DLD1 (cell line): ENCODE measurements around the gene MRLN.
"Not testable (repeated sequence)": the region's sequence is repeated elsewhere in the genome, so short reads cannot be mapped to it uniquely, and the experiment has no call there.

Experiments
- in situ Hi-C: cut with HindIII; loops from 2 replicates; pipeline ENCODE4 v1.10.0; 2017; ENCODE audit warnings: low sequenced_read_pairs

The MRLN gene

GRCh38 chr10:59753267-59753666 is at the start of gene MRLN:
TSS of gene MRLN (minus strand) at chr10:59753455.
- in situ Hi-C loops, result no loop called here

GRCh38 chr10:59801171-59801570 is 47.9 kb upstream of the MRLN start:
- in situ Hi-C loops, result no loop called here

DNA sequence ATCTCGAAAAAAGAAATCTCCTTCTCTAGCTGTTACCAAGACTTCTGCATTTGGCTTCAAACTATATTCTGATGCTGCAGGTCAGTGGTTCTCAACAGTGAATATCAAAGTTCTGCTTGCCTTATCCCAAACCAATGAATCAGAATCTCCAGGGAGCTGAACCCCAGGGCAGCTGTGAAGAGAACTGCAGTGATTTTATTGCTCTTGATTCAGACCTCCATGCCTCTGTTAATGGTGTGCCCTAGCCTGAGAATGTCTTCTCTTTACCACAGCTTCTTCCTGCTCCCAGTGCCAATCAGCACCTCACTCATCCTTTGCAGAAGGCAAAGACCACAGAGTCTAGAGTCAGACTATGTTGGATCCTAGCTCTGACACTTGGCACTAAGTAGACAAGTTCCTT is 46.2 kb upstream of the MRLN start:
- in situ Hi-C loops, result no loop called here

DNA sequence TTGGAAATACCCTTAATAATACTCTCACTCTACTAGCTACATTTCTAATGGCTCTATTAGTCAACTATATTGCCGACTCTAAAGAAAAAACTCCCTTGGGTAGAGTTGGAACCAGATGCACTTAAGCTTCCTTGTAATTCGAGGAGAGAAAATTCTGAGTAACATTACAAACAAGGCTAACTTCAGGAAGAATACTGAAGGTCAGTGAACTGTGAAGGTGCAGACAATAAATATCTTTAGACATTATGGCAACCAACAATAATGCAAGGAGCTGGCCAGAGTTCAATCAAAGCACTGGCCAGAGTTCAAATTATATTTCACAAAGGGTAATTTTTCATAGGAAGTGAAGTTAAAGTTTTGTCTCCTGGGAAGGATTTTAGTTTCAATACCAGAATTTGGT is 40.7 kb upstream of the MRLN start:
- in situ Hi-C loops, result no loop called here

- in situ Hi-C loops, result no loop called here
These were observed 39.6 kb upstream of the MRLN start for GRCh38 chr10:59792812-59793211.

GRCh38 chr10:59791601-59792000 is 38.3 kb upstream of the MRLN start:
- in situ Hi-C loops, result no loop called here

DNA sequence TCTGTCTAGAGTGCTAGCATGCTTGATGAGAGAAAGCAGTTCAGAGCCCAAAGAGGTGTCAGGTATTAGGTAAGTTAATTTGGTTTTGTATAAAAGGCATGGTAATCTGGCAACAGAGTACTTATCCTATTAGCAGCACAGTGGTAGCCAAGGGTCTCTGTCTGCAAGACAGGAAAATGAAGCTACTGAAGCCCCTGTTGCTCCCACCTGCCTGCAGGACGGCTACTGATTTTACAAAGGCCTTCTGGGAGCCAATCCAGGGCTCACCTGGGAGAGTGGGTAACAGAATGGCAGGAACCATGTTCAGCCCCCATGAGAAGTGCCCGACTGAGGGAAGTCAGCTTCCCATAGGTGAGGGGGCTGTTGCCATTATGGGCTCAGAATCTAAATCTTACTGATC is 36.8 kb upstream of the MRLN start:
- in situ Hi-C loops, result not testable (repeated sequence)

- in situ Hi-C loops, result not testable (repeated sequence)
These were observed 35.7 kb upstream of the MRLN start for GRCh38 chr10:59788914-59789313.

- in situ Hi-C loops, result not testable (repeated sequence)
These were observed 33.8 kb upstream of the MRLN start for GRCh38 chr10:59787032-59787431.

GRCh38 chr10:59785476-59785875 is 32.2 kb upstream of the MRLN start:
- in situ Hi-C loops, result not testable (repeated sequence)

- in situ Hi-C loops, result no loop called here
These were observed 28.3 kb upstream of the MRLN start for GRCh38 chr10:59781511-59781910.

DNA sequence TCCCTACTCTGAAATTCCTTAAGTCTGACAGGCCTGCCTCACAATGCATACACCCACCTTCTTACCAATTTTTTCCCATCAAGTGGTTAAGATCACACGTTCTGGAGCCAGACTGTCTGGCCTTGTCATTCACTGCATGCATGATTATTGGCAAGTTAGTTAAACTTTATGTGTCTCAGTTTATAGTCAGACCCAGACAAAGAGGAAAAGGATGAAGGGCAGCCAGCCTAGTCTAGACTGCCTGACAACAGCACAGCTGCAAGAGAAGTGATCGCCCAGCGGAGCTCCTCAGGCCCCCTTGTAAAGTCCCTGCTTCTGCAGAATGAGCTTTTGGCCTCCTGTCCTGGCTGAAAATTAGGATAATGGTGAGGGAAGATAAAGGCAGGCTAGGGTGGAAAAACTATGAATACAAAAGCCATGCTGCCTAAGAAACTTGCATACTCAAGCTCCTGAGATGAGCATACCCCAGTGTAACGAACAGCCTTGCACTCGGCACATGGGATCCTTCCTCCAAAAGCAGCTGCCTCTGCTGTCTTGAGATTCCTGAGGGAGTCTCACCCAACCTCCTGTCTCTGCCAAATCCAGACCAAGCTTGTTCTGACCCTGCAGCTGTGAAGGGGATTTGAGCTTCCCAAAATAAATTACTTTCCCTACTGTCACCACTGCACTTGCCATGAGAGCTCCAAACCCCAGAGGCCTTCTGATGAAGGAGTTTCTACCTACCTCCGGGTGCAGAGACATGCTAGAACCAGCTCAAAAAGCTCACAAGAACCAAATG is 26.7 kb upstream of the MRLN start:
- in situ Hi-C loops, result no loop called here

- in situ Hi-C loops, result no loop called here
These were observed 21.2 kb upstream of the MRLN start for GRCh38 chr10:59774451-59774850.

- in situ Hi-C loops, result no loop called here
These were observed 19.8 kb upstream of the MRLN start for GRCh38 chr10:59773088-59773487.

DNA sequence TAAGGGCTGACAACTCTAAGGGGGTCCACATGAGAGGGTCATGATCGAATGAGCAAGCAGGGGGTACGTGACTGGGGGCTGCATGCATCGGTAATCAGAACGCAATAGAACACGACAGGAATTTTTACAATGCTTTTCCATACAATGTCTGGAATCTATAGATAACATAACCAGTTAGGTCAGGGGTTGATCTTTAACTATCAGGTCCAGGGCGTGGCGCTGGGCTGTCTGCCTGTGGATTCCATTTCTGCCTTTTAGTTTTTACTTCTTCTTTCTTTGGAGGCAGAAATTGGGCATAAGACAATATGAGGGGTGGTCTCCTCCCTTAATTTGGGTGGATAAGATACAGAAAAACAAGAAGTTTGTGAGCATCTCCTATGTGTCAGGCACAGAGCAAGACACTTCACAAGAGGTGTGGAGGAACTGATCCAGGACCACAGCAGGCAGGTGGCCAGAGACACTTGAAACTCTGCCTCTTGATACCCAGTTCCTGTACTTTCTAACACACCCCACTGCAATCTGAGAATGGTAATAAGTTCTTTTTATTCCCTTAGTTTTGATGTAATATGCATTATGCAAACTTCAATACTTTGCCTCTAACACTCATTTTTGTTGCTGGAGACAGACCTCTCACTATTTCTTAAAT is 18.0 kb upstream of the MRLN start:
- in situ Hi-C loops, result no loop called here

DNA sequence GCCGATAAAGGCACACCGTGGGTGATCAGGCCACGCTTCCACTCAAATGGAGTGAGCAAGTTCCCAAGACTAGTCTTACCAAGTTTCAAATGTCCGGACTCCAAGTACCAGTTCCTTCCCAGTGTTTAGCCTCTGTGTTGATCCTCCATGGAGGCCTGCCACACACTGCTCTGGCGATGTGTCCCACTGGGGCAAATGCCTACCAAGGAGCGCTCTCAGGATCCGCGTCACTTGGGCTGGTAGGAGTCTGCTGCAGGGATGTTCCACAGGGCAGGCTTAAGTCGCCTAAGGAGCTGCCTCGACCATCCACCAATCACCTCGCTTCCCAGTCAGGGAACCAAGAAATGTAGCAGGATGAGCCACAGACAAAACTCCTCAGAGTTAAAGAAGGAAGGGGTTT is 17.4 kb upstream of the MRLN start:
- in situ Hi-C loops, result no loop called here

DNA sequence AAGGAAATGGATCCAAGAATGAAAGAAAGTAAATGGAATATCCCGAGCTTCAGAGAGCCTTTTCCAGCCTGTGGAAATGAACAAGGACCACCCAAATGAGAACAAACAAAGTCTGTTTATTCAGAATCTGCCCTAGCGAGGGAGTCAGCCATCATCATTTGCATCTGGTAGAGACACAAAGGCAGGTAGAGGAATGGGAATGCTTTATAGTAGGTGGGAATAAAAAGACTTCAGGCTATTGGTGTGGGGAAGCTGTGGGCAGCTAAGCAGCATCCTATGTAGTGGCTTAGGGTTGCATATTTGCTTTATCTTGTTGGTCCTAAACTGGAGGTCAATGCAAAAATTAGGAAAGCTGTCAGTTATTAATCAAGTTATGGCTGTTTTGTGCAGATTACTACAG is 9.2 kb upstream of the MRLN start:
- in situ Hi-C loops, result no loop called here

- in situ Hi-C loops, result no loop called here
These were observed 4.7 kb upstream of the MRLN start for GRCh38 chr10:59757966-59758365.

DNA sequence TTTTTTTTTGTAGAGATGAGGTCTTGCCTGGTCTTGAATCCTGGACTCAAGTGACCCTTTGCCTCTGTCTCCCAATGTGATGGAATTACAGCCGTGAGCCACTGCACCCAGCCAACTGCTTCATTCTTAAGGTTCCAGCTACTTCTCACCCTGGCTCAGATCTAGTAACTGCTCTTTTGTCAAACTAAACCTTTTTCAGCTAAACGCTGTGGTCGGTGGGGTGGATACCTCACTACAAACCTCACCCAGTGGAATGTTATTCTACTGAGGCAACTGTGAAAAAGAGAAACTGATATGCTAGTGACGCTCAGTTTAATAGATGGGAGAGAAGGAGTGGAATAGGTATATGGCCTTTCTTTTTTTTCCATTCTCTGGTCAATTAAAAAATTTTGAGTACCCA is 1.7 kb upstream of the MRLN start:
- in situ Hi-C loops, result no loop called here

DNA sequence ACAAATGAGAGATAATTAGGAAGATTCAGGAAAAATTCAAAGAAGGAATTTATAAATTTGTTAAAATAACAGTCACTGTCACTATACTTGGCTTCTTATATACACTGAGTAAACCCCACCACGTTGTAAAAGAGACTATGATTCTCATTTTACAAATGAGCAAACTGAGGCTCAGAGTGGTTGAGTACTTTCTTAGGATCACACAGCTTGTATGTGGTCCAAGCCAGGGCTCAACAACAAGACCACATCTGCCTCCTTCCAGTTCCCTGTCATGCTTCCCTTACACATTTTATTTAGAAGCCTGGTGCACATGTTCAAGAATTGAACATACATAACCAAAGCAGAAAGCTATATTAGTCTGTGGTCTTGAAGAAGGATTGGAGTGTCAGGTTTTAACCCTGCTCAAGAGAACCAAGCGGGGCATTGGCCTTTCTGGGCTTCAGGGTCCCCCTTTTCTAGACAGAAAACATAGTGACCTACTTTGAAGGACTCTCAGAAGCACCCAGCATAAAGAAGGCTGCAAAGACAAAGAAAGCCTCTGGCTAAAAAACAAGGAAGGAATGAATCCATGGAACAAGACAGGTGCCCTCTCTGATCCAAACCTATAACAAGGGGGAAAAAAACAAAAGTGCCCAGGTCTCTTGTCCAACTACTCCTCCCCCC is 846 bp downstream of the MRLN start:
- in situ Hi-C loops, result no loop called here

DNA sequence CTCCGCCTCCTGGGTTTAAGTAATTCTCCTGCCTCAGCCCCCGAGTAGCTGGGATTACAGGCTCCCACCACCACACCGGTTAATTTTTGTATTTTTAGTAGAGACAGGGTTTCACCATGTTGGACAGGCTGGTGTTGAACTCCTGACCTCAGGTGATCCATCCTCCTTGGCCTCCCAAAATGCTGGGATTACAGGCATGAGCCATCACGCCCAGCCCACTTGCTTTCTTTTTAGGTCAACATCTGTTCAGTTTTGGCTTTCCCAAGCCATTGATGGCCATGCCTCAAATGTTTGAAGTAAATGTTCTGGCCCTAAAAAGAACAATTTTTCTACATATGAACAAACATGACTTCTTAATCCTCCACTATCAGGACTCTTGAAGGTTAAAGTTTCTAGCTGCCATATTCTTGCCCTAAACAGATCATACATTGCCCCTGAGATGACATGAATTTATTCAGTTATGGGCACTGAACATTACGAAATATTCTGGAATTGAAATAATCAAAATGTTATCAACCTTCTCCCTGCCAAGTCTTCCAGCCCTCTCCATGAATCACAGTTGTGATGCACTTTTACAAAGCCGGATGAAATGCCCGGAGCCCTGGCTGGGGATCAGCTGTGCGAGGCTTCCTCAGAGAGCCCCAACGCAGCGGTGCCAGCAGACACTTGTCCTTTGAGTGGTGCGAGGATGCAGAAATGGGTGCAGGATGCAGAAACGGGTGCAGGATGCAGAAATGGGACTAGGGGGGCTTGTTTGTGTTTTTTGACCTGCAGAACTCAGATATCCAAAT is 2.9 kb downstream of the MRLN start:
- in situ Hi-C loops, result no loop called here
